Measurements from ENCODE around the gene SF3B5. TPM values are rescaled to one million over a fixed set of nuclear protein-coding genes. Genes with fewer than 3 reads are reported as not detected.
"Not testable (repeated sequence)": the region's sequence is repeated elsewhere in the genome, so short reads cannot be mapped to it uniquely, and the experiment has no call there.

The SF3B5 gene
- polyA plus RNA-seq (ENCODE audit: insufficient read length in 4 of 4): 100 to 1,000 TPM; 127 to 170 (median 131) TPM

DNA sequence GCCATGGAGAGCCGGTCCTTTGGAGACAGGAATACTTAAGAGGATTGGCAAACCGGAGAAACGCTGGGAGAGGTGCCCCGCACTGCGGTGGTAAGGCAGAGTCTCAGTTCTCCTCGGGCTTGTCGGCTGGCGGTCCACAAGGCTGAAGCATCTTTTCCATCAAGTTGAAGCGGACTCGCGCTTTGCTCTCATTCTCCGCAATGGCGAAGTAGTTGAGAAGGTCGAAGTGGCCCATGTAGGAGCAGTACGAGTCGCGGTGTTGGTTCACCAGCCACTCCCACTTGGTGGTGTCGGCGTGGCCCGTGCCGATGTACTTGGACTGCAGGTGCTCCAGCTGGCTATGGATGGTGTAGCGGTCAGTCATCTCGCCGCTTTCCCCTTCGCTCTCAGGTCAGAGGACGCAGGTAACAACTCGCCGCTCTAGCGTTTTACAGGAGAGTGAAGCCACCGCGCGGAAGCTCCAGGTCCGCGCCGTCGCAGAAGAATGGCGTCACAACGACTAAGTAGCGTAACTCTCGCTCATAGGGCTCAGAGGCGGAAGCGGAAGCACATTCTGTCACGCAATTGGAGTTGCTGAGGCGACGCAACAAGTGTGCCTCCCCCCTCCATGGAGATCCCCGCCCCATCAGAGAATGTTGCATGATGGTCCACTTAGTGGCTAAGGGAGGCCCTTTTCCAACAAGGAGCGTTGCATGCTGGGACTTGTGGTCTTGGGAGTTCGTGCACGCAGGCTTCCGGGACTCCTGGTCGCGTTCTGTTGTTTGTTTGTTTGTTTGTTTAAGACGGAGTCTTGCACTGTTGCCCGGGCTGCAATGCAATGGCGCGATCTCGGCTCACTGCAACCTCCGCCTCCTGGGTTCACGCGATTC lies at the start of gene SF3B5:
Gene SF3B5, minus strand, starts transcription at position 440 of the 869 bp plus-strand sequence. Its CDS starts 76 bp downstream, at position 364.
- peak; percentile 98 to 100 (median 99) for DNase-seq (ENCODE audit: low read depth in 4 of 4, low spot score in 3 of 4)

GRCh38 chr6:144144996-144145395 lies 49.6 kb upstream of the SF3B5 start:
- DNase-seq (ENCODE audit: low read depth in 4 of 4, low spot score in 3 of 4): no peak

- DNase-seq (ENCODE audit: low read depth in 4 of 4, low spot score in 3 of 4): no peak
Measured at GRCh38 chr6:144143878-144144277, 48.5 kb upstream of the SF3B5 start.

- DNase-seq (ENCODE audit: low read depth in 4 of 4, low spot score in 3 of 4): no peak
Measured at GRCh38 chr6:144143106-144143505, 47.7 kb upstream of the SF3B5 start.

GRCh38 chr6:144141470-144141869 lies 46.1 kb upstream of the SF3B5 start:
- DNase-seq (ENCODE audit: low read depth in 4 of 4, low spot score in 3 of 4): no peak

DNA sequence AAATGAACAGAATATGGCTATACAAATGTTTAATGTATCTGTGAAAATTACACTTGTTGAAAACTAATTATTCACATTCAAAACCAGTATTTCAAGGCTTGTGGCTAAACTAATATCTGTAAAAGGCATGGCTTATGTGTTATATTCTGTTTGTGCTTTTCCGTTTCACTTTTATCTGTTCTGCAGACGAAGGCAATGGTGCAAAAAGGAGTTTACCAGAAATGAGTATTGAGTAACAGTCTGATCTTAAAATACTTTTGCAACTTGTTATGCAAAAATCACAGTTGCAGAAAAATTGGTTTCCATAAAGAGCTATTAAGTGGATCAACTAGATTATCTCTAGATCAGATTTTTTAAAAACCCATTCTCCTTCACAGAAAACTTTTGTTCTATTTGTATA lies 45.5 kb upstream of the SF3B5 start:
- DNase-seq (ENCODE audit: low read depth in 4 of 4, low spot score in 3 of 4): no peak

- DNase-seq (ENCODE audit: low read depth in 4 of 4, low spot score in 3 of 4): no peak
Measured at GRCh38 chr6:144139817-144140216, 44.4 kb upstream of the SF3B5 start.

- no peak for DNase-seq (ENCODE audit: low read depth in 4 of 4, low spot score in 3 of 4)
Measured at GRCh38 chr6:144138542-144138941, 43.2 kb upstream of the SF3B5 start.

DNA sequence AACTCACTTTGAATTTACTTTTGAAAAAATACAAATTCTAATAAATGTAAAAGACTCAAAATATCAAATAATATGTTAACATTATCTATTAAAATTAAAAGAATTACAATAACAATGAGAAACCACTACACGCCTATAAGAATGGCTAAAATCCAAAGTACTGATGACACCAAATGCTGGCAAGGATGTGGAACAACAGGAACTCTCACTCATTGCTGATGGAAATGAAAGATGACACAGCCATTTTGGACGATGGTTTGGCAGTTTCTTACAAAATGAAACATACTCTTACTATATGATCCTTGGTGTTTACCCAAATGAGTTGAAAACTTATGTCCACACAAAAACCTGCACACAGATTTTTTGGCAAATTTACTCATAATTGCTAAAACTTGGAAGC lies 39.4 kb upstream of the SF3B5 start:
- DNase-seq (ENCODE audit: low read depth in 4 of 4, low spot score in 3 of 4): no peak

DNA sequence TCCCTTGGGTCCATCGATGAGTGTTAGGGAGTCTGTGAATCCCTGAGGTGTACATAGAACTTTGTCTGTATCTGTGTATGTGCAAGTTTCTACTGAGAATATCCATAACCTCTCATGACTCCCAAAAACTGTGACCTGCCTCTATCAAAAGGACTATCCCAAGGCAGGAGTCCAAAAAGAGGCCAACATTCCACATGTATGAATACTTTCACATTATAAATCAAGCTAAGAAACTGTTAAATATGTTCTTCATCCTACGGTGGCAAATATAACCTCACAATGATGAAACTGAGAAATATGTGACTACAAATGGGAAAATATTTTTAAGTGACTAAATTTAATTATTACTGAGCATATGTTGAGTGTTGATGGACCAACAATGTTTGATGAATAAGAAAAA lies 38.8 kb upstream of the SF3B5 start:
- DNase-seq (ENCODE audit: low read depth in 4 of 4, low spot score in 3 of 4): no peak

- no peak for DNase-seq (ENCODE audit: low read depth in 4 of 4, low spot score in 3 of 4)
Measured at GRCh38 chr6:144133225-144133821, 38.0 kb upstream of the SF3B5 start.

DNA sequence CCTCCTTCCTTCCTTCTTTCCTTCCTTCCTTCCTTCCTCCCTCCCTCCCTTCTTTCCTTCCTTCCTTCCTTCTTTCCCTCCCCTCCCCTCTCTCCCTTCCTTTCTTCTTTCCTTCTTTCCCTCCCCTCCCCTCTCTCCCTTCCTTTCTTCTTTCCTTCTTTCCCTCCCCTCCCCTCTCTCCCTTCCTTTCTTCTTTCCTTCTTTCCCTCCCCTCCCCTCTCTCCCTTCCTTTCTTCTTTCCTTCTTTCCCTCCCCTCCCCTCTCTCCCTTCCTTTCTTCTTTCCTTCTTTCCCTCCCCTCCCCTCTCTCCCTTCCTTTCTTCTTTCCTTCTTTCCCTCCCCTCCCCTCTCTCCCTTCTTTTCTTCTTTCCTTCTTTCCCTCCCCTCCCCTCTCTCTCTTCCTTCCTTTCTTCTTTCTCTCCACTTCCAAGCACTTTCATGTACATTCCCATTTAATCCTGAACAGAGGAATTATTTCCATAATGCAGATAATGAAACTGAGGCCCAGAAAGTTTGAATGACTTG lies 36.9 kb upstream of the SF3B5 start:
- DNase-seq (ENCODE audit: low read depth in 4 of 4, low spot score in 3 of 4): not testable (repeated sequence)

DNA sequence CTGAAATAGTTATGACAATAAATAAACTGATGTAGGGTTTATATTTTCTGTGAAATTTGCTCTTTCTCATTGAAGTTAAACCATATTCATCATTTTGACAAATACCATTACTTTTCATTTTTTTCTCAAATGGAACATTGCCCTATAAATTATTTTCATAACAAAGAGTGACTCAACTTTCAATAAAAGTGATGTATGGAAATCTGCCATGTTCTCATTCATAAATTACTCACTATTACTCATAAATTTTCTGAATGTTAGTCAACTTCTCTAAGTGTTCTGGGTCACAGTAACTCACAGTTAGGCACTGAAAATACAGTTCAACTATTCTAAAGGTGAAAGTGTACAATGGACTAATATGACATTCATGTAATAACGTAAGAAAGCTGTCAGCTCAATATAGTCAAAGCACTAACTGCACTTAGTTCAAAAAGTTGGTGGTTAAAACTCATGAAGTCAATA lies 35.9 kb upstream of the SF3B5 start:
- DNase-seq (ENCODE audit: low read depth in 4 of 4, low spot score in 3 of 4): no peak

GRCh38 chr6:144129469-144129868 lies 34.1 kb upstream of the SF3B5 start:
- DNase-seq (ENCODE audit: low read depth in 4 of 4, low spot score in 3 of 4): no peak

GRCh38 chr6:144127097-144127496 lies 31.7 kb upstream of the SF3B5 start:
- DNase-seq (ENCODE audit: low read depth in 4 of 4, low spot score in 3 of 4): no peak

- DNase-seq (ENCODE audit: low read depth in 4 of 4, low spot score in 3 of 4): no peak
Measured at GRCh38 chr6:144123836-144124235, 28.5 kb upstream of the SF3B5 start.

- no peak for DNase-seq (ENCODE audit: low read depth in 4 of 4, low spot score in 3 of 4)
Measured at GRCh38 chr6:144123421-144123820, 28.0 kb upstream of the SF3B5 start.

DNA sequence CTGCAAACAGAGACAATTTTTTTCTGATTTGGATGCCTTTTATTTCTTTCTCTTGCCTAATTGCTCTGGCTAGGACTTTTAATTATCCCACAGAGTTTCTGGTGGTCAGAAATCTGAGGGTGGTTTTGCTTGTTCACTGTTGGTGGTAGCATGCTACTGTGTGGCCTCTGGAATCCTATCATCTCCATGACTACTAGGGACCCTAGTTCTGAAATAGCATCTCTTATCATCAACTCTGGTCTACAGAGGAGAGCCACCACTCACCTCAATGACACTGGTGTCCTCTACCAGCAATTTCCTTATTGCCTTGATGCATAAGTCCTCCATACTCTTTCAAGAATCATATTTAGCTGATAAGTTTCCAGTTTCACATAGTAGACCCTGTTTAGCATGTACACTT lies 27.5 kb upstream of the SF3B5 start:
- no peak for DNase-seq (ENCODE audit: low read depth in 4 of 4, low spot score in 3 of 4)

DNA sequence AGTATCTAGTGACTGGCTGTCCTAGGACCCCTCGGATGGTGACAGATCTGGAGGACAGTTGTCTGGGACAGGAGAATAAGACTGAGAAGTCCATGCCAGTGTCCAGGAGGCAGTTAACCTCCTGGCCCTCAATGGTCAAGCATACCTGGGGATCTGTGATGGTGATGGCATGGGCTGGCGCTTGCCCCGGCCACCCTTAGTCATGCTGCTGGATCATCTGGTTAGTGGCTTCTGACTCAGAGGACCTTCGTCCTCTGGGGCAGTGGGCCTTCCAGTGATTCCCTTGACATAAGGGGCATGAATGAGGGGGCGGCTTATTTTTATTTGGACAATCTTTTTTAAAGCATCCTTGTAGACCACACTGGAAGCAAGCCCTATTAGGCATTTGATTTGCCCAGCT lies 24.0 kb upstream of the SF3B5 start:
- DNase-seq (ENCODE audit: low read depth in 4 of 4, low spot score in 3 of 4): no peak

GRCh38 chr6:144115219-144115618 lies 19.8 kb upstream of the SF3B5 start:
- DNase-seq (ENCODE audit: low read depth in 4 of 4, low spot score in 3 of 4): no peak

DNA sequence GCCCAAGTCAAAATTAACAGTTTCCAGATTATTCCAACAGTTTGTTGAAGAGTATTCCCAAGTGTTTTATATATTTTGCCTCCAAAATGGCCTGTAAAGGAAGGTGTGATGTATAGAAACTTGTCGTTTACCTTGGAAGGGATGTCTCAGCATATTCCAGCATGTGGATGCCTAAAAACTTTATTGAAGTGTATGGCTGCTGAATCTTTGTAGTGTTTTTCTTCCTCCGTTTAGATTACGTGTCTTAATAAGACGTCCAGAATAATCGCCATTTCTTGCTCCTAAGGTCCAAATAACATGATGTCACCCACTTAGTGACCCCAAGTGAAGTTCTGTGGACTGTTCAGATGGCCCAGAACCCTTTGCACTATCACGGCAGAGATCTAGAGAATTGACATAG lies 18.0 kb upstream of the SF3B5 start:
- DNase-seq (ENCODE audit: low read depth in 4 of 4, low spot score in 3 of 4): no peak

- DNase-seq (ENCODE audit: low read depth in 4 of 4, low spot score in 3 of 4): no peak
Measured at GRCh38 chr6:144110210-144110609, 14.8 kb upstream of the SF3B5 start.

Data from right renal pelvis (tissue), 4 donors.